ENCODE measurements around the gene CKB.

Gene CKB

DNA sequence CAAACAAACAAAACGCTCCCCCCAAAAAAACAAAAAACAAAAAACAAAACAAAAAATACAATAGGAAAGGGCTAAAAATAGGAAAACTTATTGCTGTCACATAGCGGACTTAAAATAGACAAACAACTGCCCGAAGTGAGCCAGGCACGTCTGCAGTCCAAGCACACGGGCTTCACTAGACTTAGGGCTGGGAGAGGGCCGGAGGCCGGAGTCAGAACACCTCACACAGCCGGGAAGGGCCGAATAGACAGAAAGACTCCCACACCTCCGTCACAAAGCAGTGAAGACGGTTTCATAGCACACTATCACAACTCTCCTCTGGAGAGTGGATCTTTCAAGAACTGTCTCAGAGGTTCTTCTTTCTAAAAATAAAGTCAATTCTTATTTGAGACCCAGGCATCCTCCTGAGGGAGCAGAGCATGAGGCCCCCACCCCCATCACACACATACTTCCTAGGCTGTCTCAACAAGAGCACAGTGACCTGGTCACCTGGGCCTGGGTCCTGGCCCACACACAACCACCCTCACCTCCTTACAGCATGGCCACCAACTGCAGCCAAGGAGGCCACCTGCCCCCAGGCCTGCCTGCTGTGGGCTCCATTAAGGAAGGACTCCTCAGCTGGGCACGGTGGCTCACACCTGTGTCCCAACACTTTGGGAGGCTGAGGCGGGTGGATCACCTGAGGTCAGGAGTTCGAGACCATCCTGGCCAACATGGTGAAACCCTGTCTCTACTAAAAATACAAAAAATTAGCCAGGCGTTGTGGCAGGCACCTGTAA lies 33.1 kb upstream of the CKB start:
- H3K9me3 ChIP-seq (ENCODE audit: control insufficient read depth, insufficient read depth, low read length): no peaks in the 10 kb centered on the region
- H3K9ac ChIP-seq (ENCODE audit: low read depth, low read length): no peak overlapping the region
- no peaks in the 10 kb centered on the region for H3K4me1 ChIP-seq (ENCODE audit: insufficient read depth, low read length)
- no peaks in the 10 kb centered on the region; the same call in 1 of the 2 replicates for H3K36me3 ChIP-seq (ENCODE audit: insufficient read depth, low read length)

DNA sequence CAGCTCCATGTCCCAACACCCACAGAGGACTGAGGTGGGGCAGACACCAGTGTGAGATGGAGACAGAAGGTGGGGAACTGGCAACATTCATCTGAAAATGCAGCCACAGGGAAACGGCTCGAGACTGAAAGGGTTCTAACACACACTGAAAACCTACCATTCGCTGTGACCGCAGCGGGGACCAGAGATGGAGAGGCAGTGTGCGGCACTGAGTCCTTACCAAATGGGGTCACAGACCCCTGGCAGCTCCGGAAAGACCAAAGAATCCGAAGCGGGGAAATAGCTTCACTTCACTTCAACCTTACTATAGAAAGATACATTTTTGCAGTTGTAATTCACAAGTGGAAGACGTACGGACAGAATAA lies 30.2 kb upstream of the CKB start:
- Histone ChIP-seq H3K9me3 (ENCODE audit: control insufficient read depth, insufficient read depth, low read length) (no peaks in the 10 kb centered on the region), H3K4me1 (ENCODE audit: insufficient read depth, low read length) (no peaks in the 10 kb centered on the region), H3K9ac (ENCODE audit: low read depth, low read length) (no peak overlapping the region), H3K36me3 (ENCODE audit: insufficient read depth, low read length) (no peaks in the 10 kb centered on the region)

DNA sequence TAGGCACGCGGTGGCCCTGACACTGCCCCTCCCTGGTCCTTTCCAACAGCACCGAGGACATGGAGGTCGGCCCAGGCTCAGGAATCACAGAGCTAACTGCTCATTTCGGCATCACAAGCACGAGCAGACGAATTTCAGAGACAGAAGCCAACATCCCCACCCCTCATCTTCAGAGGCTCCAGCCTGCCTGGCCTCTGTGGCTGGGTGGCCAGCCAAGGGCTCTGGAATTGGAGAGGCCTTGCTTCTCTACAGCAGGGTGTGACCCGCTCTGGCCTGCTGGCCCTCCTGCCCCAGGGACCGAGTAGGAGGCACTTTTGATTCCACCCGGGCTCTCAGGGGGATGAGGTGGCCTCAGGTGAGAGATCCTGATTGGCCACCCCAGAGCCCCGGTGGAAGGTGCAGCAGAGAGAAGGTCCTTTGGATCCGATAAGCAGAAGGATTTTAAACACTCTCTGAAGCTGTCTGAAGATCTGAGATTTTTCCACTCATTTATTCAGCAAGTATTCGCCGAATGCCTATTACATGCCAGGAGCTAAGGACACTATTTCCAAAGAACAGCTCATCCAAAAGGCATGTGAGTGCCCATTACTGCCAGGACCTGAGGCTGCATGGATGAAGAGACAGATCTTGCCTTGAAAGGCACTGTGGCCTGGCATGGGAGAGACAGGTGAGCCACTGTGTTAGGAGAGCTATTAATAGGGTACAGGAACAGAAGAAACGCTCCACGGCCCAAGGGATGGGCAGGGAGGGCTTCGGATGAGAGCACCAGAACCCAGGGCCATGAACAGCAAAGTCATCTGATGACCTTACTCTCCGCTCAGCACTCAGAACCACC lies 29.6 kb upstream of the CKB start:
- no peaks in the 10 kb centered on the region for H3K9me3 ChIP-seq (ENCODE audit: control insufficient read depth, insufficient read depth, low read length)
- H3K4me1 ChIP-seq (ENCODE audit: insufficient read depth, low read length): no peaks in the 10 kb centered on the region
- no peaks in the 10 kb centered on the region for H3K36me3 ChIP-seq (ENCODE audit: insufficient read depth, low read length)
- H3K9ac ChIP-seq (ENCODE audit: low read depth, low read length): no peak overlapping the region

DNA sequence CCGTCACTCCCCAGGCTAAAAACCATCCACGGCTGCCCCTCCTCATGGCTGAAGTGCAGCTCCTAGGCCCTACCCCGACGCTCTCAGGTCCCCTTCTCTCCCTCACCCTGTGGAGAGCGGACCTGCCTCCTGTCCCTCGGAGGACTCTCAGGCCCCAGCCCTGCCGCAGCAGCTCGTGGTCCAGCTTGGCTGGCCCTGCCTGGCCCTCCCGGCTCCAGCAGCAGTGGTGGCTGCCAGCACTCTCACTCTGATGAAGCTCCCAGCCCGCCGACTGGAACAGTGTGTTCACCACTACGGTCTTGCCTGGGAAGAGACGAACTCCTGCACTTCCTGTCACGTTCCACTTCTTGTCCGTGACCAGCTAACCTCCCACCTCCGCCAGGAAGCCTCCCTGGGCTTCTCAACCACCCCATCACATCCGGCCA lies 28.7 kb upstream of the CKB start:
- H3K36me3 ChIP-seq (ENCODE audit: insufficient read depth, low read length): no peaks in the 10 kb centered on the region
- H3K4me1 ChIP-seq (ENCODE audit: insufficient read depth, low read length): no peaks in the 10 kb centered on the region
- H3K9me3 ChIP-seq (ENCODE audit: control insufficient read depth, insufficient read depth, low read length): no peaks in the 10 kb centered on the region
- H3K9ac ChIP-seq (ENCODE audit: low read depth, low read length): no peak overlapping the region

DNA sequence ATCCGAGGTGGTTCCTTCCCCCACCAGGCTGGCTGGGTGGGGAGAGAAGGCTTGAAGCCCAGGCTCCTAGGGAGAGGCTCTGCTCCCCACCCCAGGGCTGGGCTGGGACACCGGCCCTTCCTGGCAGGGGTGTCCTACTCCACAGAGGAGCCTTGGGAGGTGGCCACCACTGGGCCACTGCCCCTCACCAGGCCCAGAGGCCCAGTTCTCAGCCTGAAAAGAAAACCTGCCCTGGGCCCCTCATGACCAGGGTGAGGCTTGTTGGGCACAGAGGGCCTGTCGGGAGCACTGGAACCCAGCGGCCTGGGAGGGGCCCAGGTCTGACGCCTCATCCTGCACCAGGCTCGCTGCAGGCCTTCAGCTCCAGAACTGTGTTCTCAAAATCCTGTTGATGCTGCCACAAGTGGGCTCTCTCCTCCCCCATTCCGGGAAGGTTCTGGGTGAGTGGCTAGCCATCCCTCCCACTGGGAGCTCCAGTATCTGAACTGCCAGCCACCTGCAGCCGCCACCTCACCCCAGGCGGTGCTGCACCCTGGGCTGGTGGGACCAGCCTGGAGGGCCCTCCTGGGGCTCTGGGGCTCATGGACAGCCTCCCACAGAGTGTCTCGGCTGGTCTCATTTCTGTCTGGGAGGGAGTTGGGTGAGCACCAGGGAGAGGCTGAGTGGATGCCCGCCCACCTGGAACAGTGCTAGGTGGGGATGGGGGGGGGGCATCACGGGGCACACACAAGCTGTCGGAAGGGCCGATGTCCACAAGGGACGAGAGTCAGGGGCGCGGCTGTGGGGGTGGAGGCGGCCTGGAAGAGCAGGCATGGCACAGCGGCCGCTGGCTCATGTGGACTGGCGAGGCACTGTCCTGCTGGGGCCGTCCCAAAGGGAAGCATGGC lies 28.1 kb upstream of the CKB start:
- H3K36me3 ChIP-seq (ENCODE audit: insufficient read depth, low read length): no peaks in the 10 kb centered on the region
- H3K9me3 ChIP-seq (ENCODE audit: control insufficient read depth, insufficient read depth, low read length): no peaks in the 10 kb centered on the region
- no peaks in the 10 kb centered on the region for H3K4me1 ChIP-seq (ENCODE audit: insufficient read depth, low read length)
- H3K9ac ChIP-seq (ENCODE audit: low read depth, low read length): no peak overlapping the region

DNA sequence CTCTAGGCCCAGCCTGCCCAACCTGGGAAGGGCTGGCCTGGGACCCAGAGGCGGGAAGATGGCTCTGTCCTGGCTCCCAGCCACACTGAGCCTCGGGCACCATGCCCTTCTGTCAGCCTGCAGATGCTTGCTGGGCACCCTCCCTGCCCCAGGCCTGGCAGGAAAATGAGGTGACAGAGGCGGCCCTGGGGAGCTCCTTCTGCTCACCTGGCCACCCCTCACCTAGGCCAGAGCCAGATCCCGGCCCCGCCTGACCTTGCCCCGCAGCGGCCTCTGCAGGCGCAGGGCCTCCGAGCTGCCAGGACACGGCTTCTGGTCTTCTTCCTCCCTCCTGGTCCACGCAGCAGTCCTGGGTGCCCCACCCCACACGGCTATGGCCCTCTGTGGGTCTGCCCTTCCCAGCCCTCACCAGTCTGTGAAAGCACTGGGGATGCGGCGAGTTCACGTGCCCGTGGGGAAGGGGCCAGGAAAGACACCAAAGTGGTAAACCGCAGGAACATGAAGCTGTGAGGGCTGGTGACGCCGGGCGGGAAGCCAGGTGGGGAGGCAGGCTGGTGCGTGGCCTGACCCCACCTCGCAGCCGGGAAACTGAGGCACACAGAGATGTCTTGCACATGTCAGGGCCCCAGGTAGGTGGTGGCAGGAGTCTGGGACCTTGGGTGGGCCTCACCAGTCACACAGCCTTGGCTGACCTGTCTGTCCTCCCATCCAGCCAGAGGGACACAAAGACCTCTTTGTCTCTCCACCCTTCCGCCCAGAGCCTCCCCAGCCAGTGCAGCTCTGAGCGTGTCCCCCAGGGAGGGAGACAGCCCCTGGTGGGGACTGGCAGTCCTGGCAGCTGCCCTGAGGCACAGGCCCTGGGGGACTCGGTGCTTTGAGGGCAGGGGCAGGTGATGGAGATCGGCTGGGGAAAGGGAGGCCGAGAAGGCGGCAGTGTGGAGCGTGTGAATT lies 27.0 kb upstream of the CKB start:
- Histone ChIP-seq H3K36me3 (ENCODE audit: insufficient read depth, low read length) (no peaks in the 10 kb centered on the region), H3K4me1 (ENCODE audit: insufficient read depth, low read length) (peaks cover 2% of the 10 kb centered on the region; the same call in 1 of the 2 replicates), H3K9me3 (ENCODE audit: control insufficient read depth, insufficient read depth, low read length) (no peaks in the 10 kb centered on the region), H3K9ac (ENCODE audit: low read depth, low read length) (no peak overlapping the region)

DNA sequence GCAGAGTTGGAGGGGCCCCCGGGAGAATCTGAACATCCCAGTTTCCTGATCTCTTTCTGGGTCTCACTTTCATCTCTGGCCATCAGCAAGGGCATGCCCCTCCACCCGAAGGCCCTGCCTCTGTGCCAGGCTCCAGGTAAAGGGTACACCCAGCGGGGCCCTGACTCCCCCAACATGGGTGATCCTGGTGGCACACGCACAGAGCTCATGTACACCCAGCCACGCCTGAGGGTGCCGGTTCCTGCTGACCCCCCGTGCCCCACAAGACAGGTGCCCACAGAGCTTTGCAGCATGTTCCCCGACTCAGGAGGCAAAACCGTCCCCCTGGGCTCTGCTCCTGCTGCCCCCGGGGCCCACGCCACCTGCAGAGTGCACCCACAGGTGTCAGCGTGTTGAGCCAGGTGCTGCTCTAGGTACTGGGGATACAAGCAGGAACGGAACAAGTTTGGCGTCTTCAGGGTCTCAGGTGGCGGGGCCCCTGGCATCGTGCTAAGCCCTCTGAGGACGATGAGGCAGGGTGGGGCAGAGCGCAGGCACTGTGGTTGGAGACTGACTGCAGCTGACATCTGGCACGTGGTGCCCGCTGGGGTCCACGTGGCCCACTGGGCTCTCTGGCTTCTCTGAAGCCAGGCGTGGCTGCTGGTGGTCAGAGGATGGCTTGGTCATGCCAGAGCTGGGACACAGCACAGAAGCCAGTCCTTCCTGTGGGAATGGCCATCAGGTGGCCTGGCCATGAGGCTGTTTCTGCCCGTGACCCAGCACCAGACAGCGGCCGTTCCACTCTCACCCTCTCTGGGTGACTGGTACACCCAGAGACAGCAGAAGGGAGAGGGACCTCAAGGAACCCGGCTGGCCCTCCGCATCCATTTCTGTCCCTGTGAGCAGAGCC lies 26.1 kb upstream of the CKB start:
- Histone ChIP-seq H3K36me3 (ENCODE audit: insufficient read depth, low read length) (no peaks in the 10 kb centered on the region), H3K4me1 (ENCODE audit: insufficient read depth, low read length) (peaks cover 9% of the 10 kb centered on the region; the same call in 1 of the 2 replicates), H3K9ac (ENCODE audit: low read depth, low read length) (no peak overlapping the region), H3K9me3 (ENCODE audit: control insufficient read depth, insufficient read depth, low read length) (no peaks in the 10 kb centered on the region)

DNA sequence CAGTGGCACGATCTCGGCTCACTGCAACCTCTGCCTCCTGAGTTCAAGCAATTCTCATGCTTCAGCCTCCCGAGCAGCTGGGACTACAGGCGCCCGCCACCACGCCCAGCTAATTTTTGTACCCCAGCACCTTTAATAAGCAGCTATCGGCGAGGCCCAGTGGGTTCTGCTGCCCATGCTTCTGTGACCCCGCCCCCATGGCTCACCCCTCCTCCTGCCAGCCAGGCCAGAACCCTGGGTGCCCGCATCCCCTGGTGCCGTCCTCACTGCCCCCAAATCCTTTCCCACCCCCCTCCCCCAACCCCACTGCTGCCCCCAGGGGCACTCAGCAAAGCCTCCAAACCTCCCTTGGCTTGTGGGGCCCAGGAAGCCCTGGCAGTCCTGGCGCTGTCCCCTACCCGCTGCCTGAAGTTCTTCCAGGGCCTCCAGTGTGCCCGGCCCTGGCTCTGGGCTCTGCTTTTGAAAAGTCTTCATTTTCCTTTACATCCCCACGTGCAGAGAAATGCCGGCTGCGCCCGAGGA lies 25.4 kb upstream of the CKB start:
- Histone ChIP-seq H3K36me3 (ENCODE audit: insufficient read depth, low read length) (no peaks in the 10 kb centered on the region), H3K9me3 (ENCODE audit: control insufficient read depth, insufficient read depth, low read length) (no peaks in the 10 kb centered on the region), H3K4me1 (ENCODE audit: insufficient read depth, low read length) (peaks cover 16% of the 10 kb centered on the region; the same call in 1 of the 2 replicates), H3K9ac (ENCODE audit: low read depth, low read length) (no peak overlapping the region)

DNA sequence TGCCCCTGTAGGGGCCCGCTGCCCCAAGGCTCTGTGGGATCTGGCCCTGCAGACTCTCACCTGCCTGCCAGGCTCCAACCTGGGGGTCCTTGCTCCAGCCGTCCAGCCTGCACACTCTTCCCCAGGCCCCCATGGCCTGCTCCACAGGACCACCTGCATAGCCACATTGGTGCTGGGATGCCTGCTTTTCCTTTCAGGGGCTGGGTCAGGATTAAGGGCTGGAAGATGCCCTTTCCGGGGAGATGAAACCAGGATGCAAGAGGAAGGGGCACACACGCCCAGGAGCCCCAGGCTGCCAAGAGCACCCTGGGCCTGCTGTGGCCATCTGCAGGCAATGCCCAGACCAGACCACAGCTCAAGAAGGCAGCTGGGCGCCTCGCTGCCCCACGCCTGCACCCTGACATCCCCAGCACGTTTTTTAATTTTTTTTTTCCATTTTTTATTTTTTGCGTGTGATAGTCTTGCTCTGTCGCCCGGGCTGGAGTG lies 24.9 kb upstream of the CKB start:
- H3K4me1 ChIP-seq (ENCODE audit: insufficient read depth, low read length): peaks cover 19% of the 10 kb centered on the region; the same call in 1 of the 2 replicates
- H3K9ac ChIP-seq (ENCODE audit: low read depth, low read length): no peak overlapping the region
- H3K9me3 ChIP-seq (ENCODE audit: control insufficient read depth, insufficient read depth, low read length): no peaks in the 10 kb centered on the region
- no peaks in the 10 kb centered on the region for H3K36me3 ChIP-seq (ENCODE audit: insufficient read depth, low read length)

DNA sequence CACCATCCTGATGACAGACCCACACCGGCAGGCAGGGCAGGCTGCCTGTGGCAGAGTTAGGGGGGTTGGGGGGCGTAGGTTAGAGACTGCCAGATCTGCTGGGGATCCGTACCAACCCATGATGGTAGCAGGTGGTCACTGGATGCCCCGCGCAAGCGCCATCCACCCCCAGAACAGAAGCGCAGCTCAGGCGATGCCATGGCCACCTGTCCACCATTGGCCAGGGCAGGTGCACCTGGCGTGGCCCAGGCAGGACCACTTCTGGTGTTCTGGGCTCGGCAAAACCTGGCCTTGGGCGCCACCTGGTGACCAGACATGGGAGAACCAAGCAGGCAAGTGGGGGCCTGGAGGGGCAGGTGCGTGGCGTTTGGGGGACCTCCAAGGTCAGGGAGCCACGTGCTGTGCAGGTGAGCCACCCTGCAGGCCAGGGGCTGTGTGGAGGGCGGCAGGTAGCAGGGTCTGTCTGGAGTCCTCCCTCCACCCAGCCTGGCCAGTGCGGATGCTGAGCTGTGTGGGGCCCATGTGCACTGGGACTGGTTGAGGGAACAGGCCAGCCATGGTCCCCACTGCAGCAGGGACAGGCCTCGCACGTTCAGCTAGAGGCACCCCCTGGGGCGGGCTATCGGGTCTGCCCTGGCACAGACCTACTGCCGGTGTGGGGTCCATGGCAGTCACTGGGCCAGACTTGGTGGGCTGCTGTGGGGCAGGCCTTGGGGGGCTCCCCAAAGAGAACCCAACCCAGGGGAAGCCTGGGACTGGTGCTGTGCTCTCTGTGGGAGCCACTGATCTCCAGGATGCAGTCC lies 24.2 kb upstream of the CKB start:
- Histone ChIP-seq H3K36me3 (ENCODE audit: insufficient read depth, low read length) (no peaks in the 10 kb centered on the region), H3K9ac (ENCODE audit: low read depth, low read length) (no peak overlapping the region), H3K4me1 (ENCODE audit: insufficient read depth, low read length) (peaks cover 25% of the 10 kb centered on the region; the same call in 1 of the 2 replicates), H3K9me3 (ENCODE audit: control insufficient read depth, insufficient read depth, low read length) (no peaks in the 10 kb centered on the region)

DNA sequence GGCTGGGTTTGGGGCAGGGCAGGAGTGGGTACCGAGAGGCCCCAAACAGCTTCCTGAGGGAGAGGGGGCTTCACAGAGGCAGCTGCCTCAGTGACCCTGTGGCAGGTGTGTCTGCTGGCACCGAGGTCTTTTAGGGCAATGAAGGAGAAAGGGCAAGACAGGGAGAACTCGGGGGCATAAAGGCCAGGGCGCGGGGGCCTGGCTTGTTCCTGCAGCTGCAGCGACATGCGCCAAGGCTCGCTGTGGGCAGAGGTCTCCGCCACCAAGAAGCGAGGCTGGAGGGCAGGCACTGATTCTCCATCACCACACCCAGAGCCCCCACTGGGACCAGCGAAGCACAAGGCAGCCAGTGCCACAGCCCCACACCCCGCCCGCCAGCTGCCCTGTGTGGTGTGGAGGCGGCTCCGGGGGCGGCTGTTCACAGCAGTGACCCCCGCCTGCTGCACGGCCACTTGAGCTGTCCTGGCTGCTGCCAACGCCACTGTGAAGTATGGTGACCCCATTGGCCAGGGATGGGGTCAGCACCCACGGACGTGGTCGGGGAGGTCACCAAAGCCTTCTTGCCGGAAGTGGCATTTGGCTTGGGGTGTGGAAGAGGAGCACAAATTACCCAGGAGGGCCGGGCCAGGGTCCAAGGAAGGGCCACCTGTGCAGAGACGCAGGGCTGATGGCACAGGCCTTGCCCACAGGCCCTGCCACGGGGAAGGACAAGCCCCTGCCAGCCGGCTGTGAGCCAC lies 23.5 kb upstream of the CKB start:
- H3K4me1 ChIP-seq (ENCODE audit: insufficient read depth, low read length): peaks cover 33% of the 10 kb centered on the region; the same call in 1 of the 2 replicates
- H3K9me3 ChIP-seq (ENCODE audit: control insufficient read depth, insufficient read depth, low read length): no peaks in the 10 kb centered on the region
- no peaks in the 10 kb centered on the region for H3K36me3 ChIP-seq (ENCODE audit: insufficient read depth, low read length)
- no peak overlapping the region for H3K9ac ChIP-seq (ENCODE audit: low read depth, low read length)
